ENCODE results near the gene RELN. TPM values are rescaled to one million over a fixed set of nuclear protein-coding genes. Genes with fewer than 3 reads are reported as not detected.
A peak's percentile ranks its signal among the peaks of the same experiment; 100 is the strongest.

RELN gene
- total and polyA plus RNA-seq, 4 donors: 31.9 to 131 (median 69.7) TPM

DNA sequence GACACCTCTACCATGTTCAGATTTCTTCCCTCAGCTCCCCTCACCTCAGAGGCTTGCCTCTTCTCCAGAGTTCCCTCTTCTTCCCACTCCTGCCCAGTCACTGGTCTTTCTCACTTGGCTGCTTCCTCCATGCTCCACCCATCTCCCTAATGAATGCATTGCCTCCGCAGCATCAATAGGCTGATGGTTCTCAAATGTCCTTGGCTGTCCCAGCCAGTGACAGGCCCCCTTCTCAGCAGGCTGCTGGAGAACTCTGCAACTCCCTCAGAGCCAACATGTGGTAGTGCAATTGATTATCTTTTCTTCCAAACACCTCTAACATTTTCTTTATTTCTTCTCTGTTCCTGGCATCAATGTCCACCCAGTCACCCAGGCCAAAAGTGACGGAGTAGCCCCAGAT, 218.2 kb downstream of the RELN start:
- no peak for DNase-seq (ENCODE audit: low read depth in 4 of 6, low spot score in 6 of 6)
- H3K36me3 ChIP-seq (ENCODE audit: control insufficient read depth, insufficient read depth, low read length): no peaks in the 10 kb centered on the region
- H3K9me3 ChIP-seq (ENCODE audit: control insufficient read depth, insufficient read depth, low read length): no peaks in the 10 kb centered on the region
- H3K4me1 ChIP-seq (ENCODE audit: control insufficient read depth, insufficient read depth, low read length): peaks cover 4% of the 10 kb centered on the region
- no peak overlapping the region for H3K4me3 ChIP-seq (ENCODE audit: low read depth, low read length)
- 75% methylated on average over 1 of the region's 2 CpGs for WGBS (ENCODE audit: insufficient coverage)
- no peaks in the 10 kb centered on the region for H3K27me3 ChIP-seq (ENCODE audit: control insufficient read depth, insufficient read depth, low read length)
- no peak overlapping the region for H3K27ac ChIP-seq (ENCODE audit: low read depth, low read length)

DNA sequence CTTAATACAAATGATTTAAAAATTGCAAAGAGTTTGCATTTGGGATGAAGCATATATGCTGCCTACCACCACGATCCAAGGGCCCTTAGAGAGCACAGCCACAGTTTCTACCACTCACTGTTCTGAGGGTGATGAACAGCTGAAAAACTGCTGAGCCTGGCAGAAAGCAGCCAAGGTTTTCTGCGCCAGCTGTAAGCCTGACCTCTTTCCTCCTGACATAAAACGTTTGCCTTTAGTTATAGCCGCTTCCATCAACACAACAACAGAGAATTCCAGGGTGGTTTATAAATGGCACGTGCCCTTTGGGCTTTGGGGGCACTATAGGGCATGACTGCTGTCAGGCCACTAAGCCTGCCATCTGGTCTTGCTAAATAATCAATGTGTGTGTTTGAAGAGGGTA, 222.8 kb downstream of the RELN start:
- Histone ChIP-seq H3K27ac (ENCODE audit: low read depth, low read length) (no peak overlapping the region), H3K36me3 (ENCODE audit: control insufficient read depth, insufficient read depth, low read length) (no peaks in the 10 kb centered on the region), H3K4me1 (ENCODE audit: control insufficient read depth, insufficient read depth, low read length) (peaks cover 4% of the 10 kb centered on the region), H3K4me3 (ENCODE audit: low read depth, low read length) (no peak overlapping the region), H3K9me3 (ENCODE audit: control insufficient read depth, insufficient read depth, low read length) (no peaks in the 10 kb centered on the region), H3K27me3 (ENCODE audit: control insufficient read depth, insufficient read depth, low read length) (no peaks in the 10 kb centered on the region)
- 11% methylated on average over 1 of the region's 5 CpGs for WGBS (ENCODE audit: insufficient coverage)
- DNase-seq (ENCODE audit: low read depth in 4 of 6, low spot score in 6 of 6): peak in 2 of 6 donors; percentile 21 to 67

DNA sequence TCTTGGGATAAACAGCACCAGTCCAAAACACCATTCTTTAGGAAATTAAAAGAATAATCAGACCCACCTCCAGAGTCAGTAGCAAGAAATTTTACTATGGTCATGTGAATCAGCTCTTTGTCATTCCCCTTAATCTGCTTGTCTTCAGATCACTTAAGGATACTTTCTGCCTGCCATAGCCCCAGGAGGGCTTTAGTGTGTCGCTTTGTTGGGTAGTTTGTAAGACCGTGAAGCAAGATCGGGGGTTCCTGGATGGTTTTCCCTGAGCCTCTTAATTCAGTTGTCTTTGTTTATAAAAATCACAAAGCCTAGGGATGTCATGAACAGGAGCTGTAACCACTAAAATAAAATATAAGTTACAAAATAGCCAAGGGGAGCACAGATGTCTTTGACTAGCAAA, 223.6 kb downstream of the RELN start:
- H3K36me3 ChIP-seq (ENCODE audit: control insufficient read depth, insufficient read depth, low read length): no peaks in the 10 kb centered on the region

DNA sequence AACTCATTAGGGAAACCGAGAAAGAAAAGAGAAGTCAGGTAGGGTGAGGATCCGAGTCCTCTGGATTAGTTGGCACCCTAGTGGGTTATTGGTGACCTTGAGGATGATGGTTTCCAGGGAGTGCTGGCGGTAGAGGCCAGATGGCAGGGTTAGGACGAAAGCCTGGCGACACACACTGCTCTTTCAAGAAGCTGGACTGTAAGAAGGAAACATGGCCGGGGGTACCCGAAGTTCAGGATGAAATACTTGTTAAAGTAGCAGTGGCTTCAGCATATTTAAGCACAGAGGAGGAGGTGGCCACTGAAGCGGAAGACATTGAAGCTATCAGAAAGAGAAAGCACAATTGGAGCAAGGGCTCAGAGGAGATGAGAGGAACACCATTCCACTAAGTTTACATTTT, 224.6 kb downstream of the RELN start:
- WGBS (ENCODE audit: insufficient coverage): 85% methylated on average over 7 of the region's 8 CpGs
- H3K4me3 ChIP-seq (ENCODE audit: low read depth, low read length): no peak overlapping the region

More for the DNA sequence above, 223.6 kb downstream of the RELN start:
- WGBS (ENCODE audit: insufficient coverage): no CpG with 5 or more reads among the region's 3 CpGs
- no peak overlapping the region for H3K4me3 ChIP-seq (ENCODE audit: low read depth, low read length)
- H3K9me3 ChIP-seq (ENCODE audit: control insufficient read depth, insufficient read depth, low read length): no peaks in the 10 kb centered on the region
- H3K4me1 ChIP-seq (ENCODE audit: control insufficient read depth, insufficient read depth, low read length): peaks cover 4% of the 10 kb centered on the region
- H3K27ac ChIP-seq (ENCODE audit: low read depth, low read length): no peak overlapping the region
- H3K27me3 ChIP-seq (ENCODE audit: control insufficient read depth, insufficient read depth, low read length): no peaks in the 10 kb centered on the region
- peak in 1 of 6 donors; percentile 24 for DNase-seq (ENCODE audit: low read depth in 4 of 6, low spot score in 6 of 6)

DNA sequence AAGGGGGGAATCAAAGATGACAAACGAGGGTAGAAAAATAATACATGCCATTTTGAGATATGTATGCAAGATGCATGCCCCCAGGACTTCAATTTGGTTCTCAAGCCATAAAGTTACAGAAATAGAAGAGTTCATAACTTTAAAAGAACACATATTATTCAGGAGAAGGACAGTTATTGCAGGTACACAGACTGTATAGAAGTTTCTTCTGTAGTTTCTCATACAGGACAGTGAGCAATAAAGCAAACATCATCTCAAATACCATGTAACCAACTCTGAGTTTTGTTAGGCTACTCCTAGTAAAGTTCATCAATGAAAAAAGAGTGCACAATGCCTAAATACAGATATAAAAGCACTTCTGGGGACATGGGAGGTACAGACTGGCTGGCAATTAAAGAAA, 226.6 kb downstream of the RELN start:
- no CpG with 5 or more reads among the region's 1 CpG for WGBS (ENCODE audit: insufficient coverage)
- no peak overlapping the region for H3K27ac ChIP-seq (ENCODE audit: low read depth, low read length)
- DNase-seq (ENCODE audit: low read depth in 4 of 6, low spot score in 6 of 6): no peak
- no peaks in the 10 kb centered on the region for H3K36me3 ChIP-seq (ENCODE audit: control insufficient read depth, insufficient read depth, low read length)
- no peaks in the 10 kb centered on the region for H3K9me3 ChIP-seq (ENCODE audit: control insufficient read depth, insufficient read depth, low read length)
- no peak overlapping the region for H3K4me3 ChIP-seq (ENCODE audit: low read depth, low read length)
- no peaks in the 10 kb centered on the region for H3K27me3 ChIP-seq (ENCODE audit: control insufficient read depth, insufficient read depth, low read length)
- H3K4me1 ChIP-seq (ENCODE audit: control insufficient read depth, insufficient read depth, low read length): peaks cover 4% of the 10 kb centered on the region

More for the DNA sequence above, 224.6 kb downstream of the RELN start:
- H3K27me3 ChIP-seq (ENCODE audit: control insufficient read depth, insufficient read depth, low read length): no peaks in the 10 kb centered on the region
- H3K4me1 ChIP-seq (ENCODE audit: control insufficient read depth, insufficient read depth, low read length): peaks cover 4% of the 10 kb centered on the region
- H3K27ac ChIP-seq (ENCODE audit: low read depth, low read length): no peak overlapping the region
- H3K36me3 ChIP-seq (ENCODE audit: control insufficient read depth, insufficient read depth, low read length): no peaks in the 10 kb centered on the region
- DNase-seq (ENCODE audit: low read depth in 4 of 6, low spot score in 6 of 6): no peak
- H3K9me3 ChIP-seq (ENCODE audit: control insufficient read depth, insufficient read depth, low read length): no peaks in the 10 kb centered on the region

DNA sequence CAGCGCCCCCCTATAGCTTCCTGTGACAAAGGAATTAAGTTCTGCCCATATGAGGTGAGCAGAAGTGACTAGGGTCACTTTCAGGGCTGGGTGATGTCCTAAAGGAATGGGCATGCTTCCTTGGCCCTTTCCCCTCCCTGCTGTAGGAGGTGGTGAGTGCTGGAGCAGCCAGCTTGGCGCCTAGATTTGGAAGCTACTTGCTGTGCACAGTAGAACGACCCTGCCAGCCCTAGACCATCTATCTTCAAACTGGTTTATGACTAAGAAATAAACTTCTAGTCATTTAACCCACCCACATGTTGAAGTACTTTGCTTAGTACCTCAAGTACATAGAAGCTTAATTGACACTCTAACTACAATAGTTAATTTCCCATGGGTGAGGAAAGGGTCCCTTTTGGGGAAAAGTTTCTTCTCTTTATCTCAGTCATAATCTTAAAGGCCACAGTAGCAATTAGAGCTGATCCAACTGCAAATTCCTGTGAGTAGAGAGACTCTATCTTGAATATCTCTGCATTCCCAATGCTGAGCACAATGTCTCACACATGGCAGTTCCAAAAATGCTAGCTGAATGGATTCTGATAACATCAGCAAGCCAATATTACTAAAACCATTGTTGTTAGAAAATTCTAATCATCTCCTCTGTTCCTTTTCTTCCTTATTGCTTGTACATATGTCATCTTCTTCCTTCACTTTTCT, 227.2 kb downstream of the RELN start:
- H3K27ac ChIP-seq (ENCODE audit: low read depth, low read length): no peak overlapping the region

DNA sequence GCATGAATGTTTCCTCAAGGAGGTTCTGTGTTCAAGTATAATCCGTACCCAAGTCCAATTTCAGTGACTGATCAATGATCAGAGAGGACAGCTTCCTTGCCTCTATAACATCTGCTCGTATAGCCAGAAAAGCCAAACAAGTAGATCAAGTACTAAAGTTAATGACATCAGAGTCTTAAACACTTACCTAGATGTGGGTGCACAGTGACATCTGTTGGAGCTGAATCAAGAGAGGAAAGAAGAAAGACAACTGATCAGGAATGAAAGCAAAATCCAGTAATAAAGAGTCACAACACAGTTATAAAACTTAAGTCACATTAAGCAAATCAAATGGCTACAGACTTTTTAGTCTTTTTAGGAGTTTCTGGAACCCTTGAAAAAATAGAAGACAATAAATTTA, 236.5 kb downstream of the RELN start:
- no CpG with 5 or more reads among the region's 2 CpGs for WGBS (ENCODE audit: insufficient coverage)
- no peak overlapping the region for H3K4me3 ChIP-seq (ENCODE audit: low read depth, low read length)

More for the DNA sequence above, 227.2 kb downstream of the RELN start:
- Histone ChIP-seq H3K4me3 (ENCODE audit: low read depth, low read length) (no peak overlapping the region), H3K27me3 (ENCODE audit: control insufficient read depth, insufficient read depth, low read length) (no peaks in the 10 kb centered on the region), H3K9me3 (ENCODE audit: control insufficient read depth, insufficient read depth, low read length) (no peaks in the 10 kb centered on the region), H3K36me3 (ENCODE audit: control insufficient read depth, insufficient read depth, low read length) (no peaks in the 10 kb centered on the region), H3K4me1 (ENCODE audit: control insufficient read depth, insufficient read depth, low read length) (peaks cover 4% of the 10 kb centered on the region)
- no peak for DNase-seq (ENCODE audit: low read depth in 4 of 6, low spot score in 6 of 6)
- WGBS (ENCODE audit: insufficient coverage): no CpG with 5 or more reads among the region's 3 CpGs

DNA sequence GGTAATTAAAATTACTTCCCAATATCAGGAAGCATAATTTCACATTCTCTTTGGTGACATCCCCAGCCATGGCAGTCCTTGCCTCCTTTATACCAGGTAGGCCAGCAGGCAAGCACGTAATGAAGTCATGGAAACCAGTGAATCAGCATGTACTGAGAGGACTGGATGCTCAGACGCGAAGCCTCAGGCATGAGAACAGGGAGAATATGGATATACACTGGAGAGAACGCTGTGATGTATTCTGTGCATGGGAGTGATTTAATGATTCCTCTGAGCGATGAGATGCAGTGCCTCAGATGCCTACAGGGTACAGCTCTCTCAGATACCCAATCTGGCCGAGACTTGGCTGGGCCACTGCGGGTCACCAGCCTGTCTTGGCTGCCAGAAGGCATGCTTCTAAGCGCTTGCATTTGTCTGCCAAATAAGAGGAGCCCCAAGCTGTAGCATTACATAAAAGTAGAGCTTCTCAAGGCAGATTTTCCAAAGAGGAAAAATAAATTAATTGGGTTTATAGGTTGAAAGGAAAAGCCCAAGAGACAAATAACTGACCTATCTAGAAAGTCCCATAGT, 238.1 kb downstream of the RELN start:
- H3K27me3 ChIP-seq (ENCODE audit: control insufficient read depth, insufficient read depth, low read length): no peaks in the 10 kb centered on the region
- no peak overlapping the region for H3K4me3 ChIP-seq (ENCODE audit: low read depth, low read length)
- no peaks in the 10 kb centered on the region for H3K4me1 ChIP-seq (ENCODE audit: control insufficient read depth, insufficient read depth, low read length)
- H3K9me3 ChIP-seq (ENCODE audit: control insufficient read depth, insufficient read depth, low read length): no peaks in the 10 kb centered on the region
- DNase-seq (ENCODE audit: low read depth in 4 of 6, low spot score in 6 of 6): peak in 2 of 6 donors; percentile 40 to 59
- WGBS (ENCODE audit: insufficient coverage): 76% methylated on average over 7 of the region's 8 CpGs
- H3K36me3 ChIP-seq (ENCODE audit: control insufficient read depth, insufficient read depth, low read length): no peaks in the 10 kb centered on the region
- no peak overlapping the region for H3K27ac ChIP-seq (ENCODE audit: low read depth, low read length)

More for the DNA sequence above, 236.5 kb downstream of the RELN start:
- Histone ChIP-seq H3K27me3 (ENCODE audit: control insufficient read depth, insufficient read depth, low read length) (no peaks in the 10 kb centered on the region), H3K4me1 (ENCODE audit: control insufficient read depth, insufficient read depth, low read length) (no peaks in the 10 kb centered on the region), H3K9me3 (ENCODE audit: control insufficient read depth, insufficient read depth, low read length) (no peaks in the 10 kb centered on the region), H3K36me3 (ENCODE audit: control insufficient read depth, insufficient read depth, low read length) (no peaks in the 10 kb centered on the region), H3K27ac (ENCODE audit: low read depth, low read length) (no peak overlapping the region)
- DNase-seq (ENCODE audit: low read depth in 4 of 6, low spot score in 6 of 6): no peak

DNA sequence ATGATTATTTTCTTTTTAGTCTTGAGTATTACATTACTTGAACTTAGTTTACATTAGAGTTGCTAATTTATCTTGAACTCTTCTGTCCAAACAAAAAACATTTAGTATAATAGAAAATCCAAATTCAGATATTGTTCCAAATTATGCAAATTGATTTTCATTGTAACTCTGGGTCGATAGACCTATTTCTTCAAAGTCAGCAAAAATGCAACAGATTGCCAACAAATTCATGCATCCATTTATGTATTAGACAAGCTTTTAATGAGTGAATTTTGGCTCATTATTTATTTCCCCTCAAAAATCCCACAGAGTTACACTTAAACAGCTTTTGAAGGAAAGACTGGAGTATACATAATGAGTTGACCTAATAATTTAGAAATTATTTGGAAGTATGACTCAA, 240.8 kb downstream of the RELN start:
- no peak overlapping the region for H3K27ac ChIP-seq (ENCODE audit: low read depth, low read length)
- no peaks in the 10 kb centered on the region for H3K27me3 ChIP-seq (ENCODE audit: control insufficient read depth, insufficient read depth, low read length)
- no peaks in the 10 kb centered on the region for H3K9me3 ChIP-seq (ENCODE audit: control insufficient read depth, insufficient read depth, low read length)
- H3K4me1 ChIP-seq (ENCODE audit: control insufficient read depth, insufficient read depth, low read length): no peaks in the 10 kb centered on the region
- DNase-seq (ENCODE audit: low read depth in 4 of 6, low spot score in 6 of 6): no peak
- H3K4me3 ChIP-seq (ENCODE audit: low read depth, low read length): no peak overlapping the region
- no peaks in the 10 kb centered on the region for H3K36me3 ChIP-seq (ENCODE audit: control insufficient read depth, insufficient read depth, low read length)
- no CpG with 5 or more reads among the region's 1 CpG for WGBS (ENCODE audit: insufficient coverage)

DNA sequence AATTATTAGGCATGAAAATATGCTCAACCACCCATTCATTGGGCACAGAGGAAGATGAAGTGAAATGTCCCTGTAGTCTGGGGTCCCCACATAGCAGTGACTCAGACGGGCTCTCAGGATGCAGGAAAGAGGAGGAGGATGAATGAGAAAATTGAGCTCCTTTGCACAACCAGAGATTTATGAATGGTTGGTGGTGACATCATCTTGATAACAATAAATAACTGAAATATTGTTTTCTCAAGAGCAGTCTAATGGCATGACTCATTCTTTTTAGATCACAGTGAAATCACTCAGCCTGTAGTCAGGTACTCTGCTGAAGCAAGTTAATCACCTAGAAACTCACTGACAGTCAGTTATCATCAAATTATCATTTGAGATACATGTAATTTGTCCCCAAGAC, 254.1 kb downstream of the RELN start:
- Histone ChIP-seq H3K36me3 (ENCODE audit: control insufficient read depth, insufficient read depth, low read length) (no peaks in the 10 kb centered on the region), H3K27me3 (ENCODE audit: control insufficient read depth, insufficient read depth, low read length) (no peaks in the 10 kb centered on the region), H3K9me3 (ENCODE audit: control insufficient read depth, insufficient read depth, low read length) (no peaks in the 10 kb centered on the region), H3K4me1 (ENCODE audit: control insufficient read depth, insufficient read depth, low read length) (no peaks in the 10 kb centered on the region), H3K27ac (ENCODE audit: low read depth, low read length) (no peak overlapping the region), H3K4me3 (ENCODE audit: low read depth, low read length) (no peak overlapping the region)
- no CpG with 5 or more reads among the region's 1 CpG for whole genome bisulfite sequencing (ENCODE audit: insufficient coverage)
- DNase-seq (ENCODE audit: low read depth in 4 of 6, low spot score in 6 of 6): peak in 1 of 6 donors; percentile 18
